OCI-M2 (cell line): ENCODE data around the gene ZNF587.
"Not testable (repeated sequence)": the region's sequence is repeated elsewhere in the genome, so short reads cannot be mapped to it uniquely, and the experiment has no call there.

ENCODE experiments used
- DNase-seq: peaks from one replicate; lab custom pipeline; 2025; ENCODE audit not compliant: unreplicated experiment; lab: John Stamatoyannopoulos, UW

ZNF587 gene

GRCh38 chr19:57886046-57886445 is 36.4 kb downstream of the ZNF587 start:
- no peak for DNase-seq

- no peak for DNase-seq
Measured at GRCh38 chr19:57887195-57887941, 37.7 kb downstream of the ZNF587 start.

- DNase-seq, result no peak
Measured at GRCh38 chr19:57888107-57888559, 38.5 kb downstream of the ZNF587 start.

GRCh38 chr19:57888560-57889231 is 39.0 kb downstream of the ZNF587 start, which contains the start of gene ZNF814:
TSS of gene ZNF814 (minus strand) at chr19:57889037. CDS start at chr19:57888802, 235 bp downstream.
- DNase-seq, result peak; percentile 76

GRCh38 chr19:57890706-57891105 is 41.0 kb downstream of the ZNF587 start:
- DNase-seq, result not testable (repeated sequence)

GRCh38 chr19:57900311-57900710 is 50.7 kb downstream of the ZNF587 start:
- no peak for DNase-seq

GRCh38 chr19:57903618-57904184 is 54.0 kb downstream of the ZNF587 start:
- no peak for DNase-seq

GRCh38 chr19:57905258-57905657 is 55.6 kb downstream of the ZNF587 start:
- DNase-seq, result no peak

GRCh38 chr19:57907394-57907793 is 57.7 kb downstream of the ZNF587 start:
- DNase-seq, result no peak

- DNase-seq, result no peak
Measured at GRCh38 chr19:57914531-57914930, 64.9 kb downstream of the ZNF587 start.
